ENCODE data around the gene HLA-F.
A peak's percentile ranks its signal among the peaks of the same experiment; 100 is the strongest.

HLA-F gene

DNA sequence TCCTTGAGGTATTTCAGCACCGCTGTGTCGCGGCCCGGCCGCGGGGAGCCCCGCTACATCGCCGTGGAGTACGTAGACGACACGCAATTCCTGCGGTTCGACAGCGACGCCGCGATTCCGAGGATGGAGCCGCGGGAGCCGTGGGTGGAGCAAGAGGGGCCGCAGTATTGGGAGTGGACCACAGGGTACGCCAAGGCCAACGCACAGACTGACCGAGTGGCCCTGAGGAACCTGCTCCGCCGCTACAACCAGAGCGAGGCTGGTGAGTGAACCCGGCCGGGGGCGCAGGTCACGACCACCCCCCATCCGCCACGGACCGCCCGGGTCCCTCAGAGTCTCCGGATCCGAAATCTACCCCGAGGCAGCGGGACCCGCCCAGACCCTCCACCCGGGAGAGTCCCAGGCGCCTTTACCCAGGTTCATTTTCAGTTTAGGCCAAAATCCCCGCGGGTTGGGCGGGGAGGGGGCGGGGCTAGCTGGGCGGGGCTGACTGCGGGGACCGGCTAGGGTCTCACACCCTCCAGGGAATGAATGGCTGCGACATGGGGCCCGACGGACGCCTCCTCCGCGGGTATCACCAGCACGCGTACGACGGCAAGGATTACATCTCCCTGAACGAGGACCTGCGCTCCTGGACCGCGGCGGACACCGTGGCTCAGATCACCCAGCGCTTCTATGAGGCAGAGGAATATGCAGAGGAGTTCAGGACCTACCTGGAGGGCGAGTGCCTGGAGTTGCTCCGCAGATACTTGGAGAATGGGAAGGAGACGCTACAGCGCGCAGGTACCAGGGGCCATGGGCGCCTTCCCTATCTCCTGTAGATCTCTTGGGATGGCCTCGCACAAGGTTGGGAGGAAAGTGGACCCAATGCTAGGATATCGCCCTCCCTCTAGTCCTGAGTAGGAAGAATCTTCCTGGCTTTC is 693 bp downstream of the HLA-F start:
- peak; percentile 37 to 62 (median 51) for DNase-seq (ENCODE audit: low read depth in 2 of 3, low spot score in 2 of 3)

DNA sequence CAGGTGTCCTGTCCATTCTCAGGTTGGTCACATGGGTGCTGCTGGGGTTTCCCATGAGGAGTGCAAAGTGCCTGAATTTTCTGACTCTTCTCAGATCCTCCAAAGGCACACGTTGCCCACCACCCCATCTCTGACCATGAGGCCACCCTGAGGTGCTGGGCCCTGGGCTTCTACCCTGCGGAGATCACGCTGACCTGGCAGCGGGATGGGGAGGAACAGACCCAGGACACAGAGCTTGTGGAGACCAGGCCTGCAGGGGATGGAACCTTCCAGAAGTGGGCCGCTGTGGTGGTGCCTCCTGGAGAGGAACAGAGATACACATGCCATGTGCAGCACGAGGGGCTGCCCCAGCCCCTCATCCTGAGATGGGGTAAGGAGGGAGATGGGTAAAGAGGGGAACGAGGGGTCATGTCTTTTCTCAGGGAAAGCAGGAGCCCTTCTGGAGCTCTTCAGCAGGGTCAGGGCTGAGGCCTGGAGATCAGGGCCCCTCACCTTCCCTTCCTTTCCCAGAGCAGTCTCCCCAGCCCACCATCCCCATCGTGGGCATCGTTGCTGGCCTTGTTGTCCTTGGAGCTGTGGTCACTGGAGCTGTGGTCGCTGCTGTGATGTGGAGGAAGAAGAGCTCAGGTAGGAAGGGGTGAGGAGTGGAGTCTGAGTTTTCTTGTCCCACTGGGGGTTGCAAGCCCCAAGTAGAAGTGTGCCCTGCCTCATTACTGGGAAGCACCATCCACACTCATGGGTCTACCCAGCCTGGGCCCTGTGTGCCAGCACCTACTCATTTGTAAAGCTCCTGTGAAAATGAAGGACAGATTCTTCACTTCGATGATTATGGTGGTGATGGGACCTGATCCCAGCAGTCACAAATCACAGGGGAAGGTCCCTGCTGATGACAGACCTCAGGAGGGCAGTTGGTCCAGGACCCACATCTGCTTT is 2.0 kb downstream of the HLA-F start:
- DNase-seq (ENCODE audit: low read depth in 2 of 3, low spot score in 2 of 3), result no peak

DNA sequence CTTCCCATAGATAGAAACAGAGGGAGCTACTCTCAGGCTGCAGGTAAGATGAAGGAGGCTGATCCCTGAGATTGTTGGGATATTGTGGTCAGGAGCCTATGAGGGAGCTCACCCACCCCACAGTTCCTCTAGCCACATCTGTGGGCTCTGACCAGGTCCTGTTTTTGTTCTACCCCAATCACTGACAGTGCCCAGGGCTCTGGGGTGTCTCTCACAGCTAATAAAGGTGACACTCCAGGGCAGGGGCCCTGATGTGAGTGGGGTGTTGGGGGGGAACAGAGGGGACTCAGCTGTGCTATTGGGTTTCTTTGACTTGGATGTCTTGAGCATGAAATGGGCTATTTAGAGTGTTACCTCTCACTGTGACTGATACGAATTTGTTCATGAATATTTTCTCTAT is 2.8 kb downstream of the HLA-F start:
- no peak for DNase-seq (ENCODE audit: low read depth in 2 of 3, low spot score in 2 of 3)

DNA sequence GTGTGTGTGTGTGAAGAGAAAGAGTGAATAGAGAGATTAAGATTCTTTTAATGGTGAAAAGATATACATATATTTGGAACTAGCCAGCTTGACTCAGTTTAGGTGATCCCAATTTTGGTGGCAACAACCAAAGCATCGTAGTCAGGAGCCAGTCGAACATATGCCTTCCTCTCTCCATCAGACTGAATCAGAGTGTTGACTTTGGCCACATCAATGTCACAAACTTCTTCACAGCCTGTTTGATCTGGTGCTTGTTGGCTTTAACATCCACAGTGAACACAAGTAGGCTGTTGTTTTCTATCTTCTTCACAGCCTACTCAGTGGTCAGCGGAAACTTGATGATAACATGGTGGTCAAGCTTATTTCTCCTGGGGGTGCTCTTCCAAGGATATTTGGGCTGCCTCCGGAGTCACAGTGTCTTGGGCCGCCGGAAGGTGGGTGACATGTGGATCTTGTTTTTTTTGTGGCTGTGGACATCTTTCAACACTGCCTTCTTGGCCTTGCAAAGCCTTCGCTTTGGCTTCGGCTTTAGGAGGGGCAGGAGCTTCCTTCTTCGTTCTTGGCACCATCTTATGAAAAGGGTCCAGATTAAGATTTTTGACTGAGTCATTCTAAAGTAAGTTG is 3.4 kb downstream of the HLA-F start:
- no peak for DNase-seq (ENCODE audit: low read depth in 2 of 3, low spot score in 2 of 3)

DNA sequence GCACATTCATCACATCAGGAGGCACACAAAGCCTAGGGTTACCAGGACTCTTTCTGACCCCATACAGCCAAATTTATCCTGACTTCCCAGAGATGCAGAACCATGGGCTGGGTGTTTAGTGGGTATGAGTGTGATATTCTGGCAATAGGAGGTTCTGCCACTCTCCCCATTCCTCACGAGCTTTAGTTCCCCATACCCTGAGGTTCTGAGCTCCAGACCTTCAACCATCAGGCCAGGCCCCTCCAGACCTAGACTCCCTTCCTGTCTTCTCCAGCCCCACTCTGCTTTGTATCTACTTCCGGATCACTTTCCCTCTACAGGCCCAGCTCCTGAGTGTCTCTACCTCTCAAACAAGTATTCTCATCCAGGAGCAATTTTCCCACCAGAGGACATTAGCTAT is 4.4 kb downstream of the HLA-F start:
- no peak for DNase-seq (ENCODE audit: low read depth in 2 of 3, low spot score in 2 of 3)

DNA sequence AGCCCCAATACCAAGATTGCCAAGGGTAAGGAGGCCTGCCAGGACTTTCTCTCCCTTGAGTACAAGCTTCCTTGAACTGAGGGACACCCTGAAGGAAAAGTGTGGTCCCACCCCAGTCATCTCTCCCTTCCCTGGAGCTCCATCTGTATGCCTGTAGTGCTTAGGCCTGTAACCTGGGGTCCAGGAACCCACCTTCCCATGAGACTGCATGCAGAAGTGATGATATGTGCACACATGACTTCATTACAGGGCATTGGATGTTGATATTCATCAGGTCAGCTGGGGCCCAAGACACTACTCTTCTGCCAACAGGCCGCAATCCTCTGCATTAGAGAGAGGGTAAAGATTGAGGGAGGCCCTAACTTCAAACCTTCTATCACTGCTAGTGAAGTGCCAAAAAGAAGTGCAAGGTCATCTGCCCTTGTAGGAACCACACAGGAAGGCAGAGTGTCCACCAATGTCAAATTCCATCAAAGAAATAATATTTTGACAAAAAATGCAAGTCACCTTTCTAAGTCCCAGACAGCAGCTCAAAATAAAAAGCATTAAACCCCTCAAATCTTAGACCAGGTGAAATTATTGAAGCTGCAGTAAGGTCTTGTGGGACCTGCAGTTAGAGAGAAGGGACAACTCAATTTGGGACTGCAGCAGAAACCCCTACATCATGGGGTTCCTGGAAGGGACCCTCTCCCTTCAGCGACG is 5.1 kb downstream of the HLA-F start:
- no peak for DNase-seq (ENCODE audit: low read depth in 2 of 3, low spot score in 2 of 3)

DNA sequence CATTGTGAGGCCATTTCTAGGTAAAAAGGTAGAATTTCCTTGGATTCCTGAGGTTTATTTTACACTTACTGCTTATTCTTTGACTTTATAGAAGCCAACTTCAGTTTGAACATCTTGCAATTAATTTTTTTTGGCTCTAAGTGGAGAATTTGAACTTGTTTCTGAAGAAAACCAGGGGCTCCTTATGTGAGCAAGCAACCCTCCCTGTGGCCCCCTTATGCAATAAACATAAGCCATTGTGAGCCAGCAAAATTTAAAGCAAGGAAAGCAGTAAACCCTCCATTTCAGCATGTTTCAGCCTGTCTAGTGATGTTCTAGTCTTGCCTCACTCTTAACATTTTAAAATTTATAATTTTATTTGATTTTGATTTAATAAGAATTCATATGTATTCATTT is 5.6 kb downstream of the HLA-F start:
- DNase-seq (ENCODE audit: low read depth in 2 of 3, low spot score in 2 of 3), result no peak

DNA sequence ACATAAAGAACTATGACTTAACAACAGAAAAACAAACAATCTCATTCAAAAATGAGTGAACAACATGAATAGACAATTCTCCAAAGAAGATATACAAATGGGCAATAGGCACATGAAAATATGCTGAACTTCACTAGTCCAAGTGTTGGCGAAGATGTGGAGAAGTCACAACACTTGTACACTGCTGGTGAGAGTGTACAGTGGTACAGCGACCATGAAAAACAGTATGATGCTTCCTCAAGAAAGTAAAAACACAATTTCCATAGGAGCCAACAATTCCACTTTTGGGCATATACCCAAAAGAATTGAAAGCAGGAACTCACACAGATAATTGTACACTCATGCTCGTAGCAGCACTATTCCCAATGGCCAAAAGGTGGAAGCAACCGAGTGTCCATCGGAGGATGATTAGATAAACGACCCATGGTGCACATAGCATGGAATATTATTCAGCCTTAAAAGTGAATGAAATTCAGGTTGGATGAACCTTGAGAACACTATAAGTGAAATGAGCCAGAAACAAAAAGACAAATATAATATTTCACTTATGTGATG is 6.6 kb downstream of the HLA-F start:
- no peak for DNase-seq (ENCODE audit: low read depth in 2 of 3, low spot score in 2 of 3)

DNA sequence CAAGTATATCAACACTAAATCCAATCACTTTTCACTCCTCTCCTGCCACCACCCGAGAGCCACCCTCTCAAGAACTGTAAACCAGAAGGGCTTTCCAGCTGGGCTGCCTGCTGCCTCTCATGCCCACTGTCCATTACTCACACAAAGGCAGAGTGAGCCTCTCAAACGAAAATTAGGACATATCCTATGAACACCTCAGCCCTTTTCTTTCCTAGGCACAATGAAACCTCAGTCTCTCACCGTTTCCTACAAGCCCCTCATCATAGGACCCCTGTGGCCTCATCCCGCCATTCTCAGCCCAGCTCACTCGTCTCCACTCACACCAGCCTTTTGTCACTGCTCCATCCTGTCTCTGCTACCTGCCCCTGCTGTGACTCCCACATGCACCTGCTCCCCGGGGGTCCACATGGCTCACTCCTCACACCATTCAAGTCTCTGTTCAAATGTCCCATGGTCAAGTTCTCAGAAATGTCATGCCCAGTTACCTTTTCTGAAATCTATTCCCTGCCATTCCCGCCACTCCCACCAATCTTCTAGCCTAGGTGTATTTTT is 7.4 kb downstream of the HLA-F start:
- no peak for DNase-seq (ENCODE audit: low read depth in 2 of 3, low spot score in 2 of 3)

DNA sequence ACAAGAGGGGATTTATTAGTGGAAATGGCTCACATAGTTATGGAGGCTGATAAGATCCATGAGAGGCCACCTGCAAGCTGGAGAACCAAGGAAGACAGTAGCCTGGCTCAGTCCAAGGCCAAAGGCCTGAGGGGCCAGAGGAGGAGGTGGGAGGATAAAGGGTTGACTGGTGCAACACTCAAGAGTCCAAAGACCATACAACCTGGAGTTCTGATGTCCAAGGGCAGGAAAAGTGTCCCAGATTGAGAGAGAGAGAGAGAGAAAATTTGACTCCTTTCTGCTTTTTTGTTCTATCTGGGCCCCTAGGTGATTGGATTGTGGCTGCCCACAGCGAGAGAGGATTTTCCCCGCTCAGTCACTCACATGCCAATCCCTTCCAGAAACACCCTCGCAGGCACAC is 8.0 kb downstream of the HLA-F start:
- DNase-seq (ENCODE audit: low read depth in 2 of 3, low spot score in 2 of 3), result no peak

DNA sequence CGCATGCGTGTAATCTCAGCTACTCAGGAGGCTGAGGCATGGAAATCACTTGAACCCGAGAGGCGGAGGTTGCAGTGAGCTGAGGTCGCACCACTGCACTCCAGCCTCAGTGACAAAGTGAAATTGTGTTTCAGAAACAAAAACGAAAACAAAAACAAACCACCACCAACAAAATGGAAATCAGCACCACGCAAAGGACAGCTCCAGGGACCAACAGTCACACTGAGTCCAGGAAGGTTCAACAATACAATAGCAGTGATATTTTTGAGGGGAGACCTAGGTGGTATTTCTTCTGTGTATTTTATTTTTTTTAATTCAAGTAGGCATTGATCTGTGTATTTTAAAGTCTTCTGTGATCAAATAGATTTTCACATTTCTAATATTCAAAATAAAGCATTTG is 9.8 kb downstream of the HLA-F start:
- no peak for DNase-seq (ENCODE audit: low read depth in 2 of 3, low spot score in 2 of 3)

DNA sequence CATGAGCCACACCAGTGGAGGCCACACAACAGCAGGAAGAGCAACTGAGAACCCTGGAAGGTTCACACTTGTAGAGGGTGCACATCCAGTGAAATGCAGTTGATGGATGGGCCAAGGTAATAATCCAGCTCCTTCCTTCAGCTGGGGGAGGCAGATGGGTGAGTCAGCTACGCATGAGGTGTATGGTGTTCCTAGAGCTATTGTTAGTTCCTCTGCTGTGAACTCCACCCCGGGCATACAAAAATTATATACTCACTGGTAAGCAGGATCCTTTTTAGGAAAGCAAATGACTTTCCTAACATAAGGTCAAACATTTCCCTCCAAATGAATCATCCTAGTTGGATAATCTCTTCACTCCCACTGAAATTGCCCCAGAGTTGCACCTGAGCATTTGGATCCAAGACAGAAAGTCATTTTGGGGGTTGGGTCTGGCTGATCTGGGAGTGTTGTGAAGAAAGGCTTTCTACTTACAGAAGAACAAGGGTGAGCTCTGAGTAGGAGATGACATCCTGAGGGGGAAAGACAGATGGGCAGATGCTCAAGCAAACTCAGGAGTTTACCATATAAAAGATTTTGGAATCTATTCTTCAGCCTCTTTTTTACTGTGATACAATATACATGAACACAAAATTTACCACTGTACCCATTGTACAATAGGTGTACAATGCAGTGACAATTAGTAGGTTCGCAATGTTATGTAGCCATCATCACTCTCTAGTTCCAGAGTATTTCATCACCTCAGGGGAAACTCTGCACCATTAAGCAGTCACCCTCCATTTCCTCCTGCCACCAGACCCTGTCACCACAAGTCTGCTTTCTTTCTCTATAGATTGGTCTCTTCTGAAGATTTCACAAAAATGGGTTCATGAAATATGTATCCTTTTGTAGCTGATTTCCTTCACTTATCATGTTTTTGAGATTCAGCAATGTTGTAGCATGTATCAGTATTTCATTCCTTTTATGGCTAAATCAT is 11.1 kb downstream of the HLA-F start:
- DNase-seq (ENCODE audit: low read depth in 2 of 3, low spot score in 2 of 3), result no peak

DNA sequence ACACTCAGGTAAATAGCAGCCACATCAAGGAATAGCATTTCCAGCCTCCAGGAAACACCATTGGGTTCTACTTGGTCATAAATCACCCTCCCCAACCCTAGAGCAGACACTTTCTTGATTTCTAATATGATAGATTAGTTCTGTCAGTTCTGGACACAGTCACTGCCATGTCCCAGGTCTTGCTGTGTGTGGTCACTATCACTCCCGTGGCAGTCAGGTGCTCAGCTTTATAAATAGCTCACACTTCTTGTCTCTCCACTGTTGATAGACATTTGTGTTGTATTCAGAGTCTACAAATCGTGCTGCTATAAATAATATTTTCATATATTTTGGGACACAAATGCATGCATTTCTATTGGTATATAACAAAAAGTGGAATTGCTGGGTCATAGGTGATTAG is 13.3 kb downstream of the HLA-F start:
- DNase-seq (ENCODE audit: low read depth in 2 of 3, low spot score in 2 of 3), result no peak

DNA sequence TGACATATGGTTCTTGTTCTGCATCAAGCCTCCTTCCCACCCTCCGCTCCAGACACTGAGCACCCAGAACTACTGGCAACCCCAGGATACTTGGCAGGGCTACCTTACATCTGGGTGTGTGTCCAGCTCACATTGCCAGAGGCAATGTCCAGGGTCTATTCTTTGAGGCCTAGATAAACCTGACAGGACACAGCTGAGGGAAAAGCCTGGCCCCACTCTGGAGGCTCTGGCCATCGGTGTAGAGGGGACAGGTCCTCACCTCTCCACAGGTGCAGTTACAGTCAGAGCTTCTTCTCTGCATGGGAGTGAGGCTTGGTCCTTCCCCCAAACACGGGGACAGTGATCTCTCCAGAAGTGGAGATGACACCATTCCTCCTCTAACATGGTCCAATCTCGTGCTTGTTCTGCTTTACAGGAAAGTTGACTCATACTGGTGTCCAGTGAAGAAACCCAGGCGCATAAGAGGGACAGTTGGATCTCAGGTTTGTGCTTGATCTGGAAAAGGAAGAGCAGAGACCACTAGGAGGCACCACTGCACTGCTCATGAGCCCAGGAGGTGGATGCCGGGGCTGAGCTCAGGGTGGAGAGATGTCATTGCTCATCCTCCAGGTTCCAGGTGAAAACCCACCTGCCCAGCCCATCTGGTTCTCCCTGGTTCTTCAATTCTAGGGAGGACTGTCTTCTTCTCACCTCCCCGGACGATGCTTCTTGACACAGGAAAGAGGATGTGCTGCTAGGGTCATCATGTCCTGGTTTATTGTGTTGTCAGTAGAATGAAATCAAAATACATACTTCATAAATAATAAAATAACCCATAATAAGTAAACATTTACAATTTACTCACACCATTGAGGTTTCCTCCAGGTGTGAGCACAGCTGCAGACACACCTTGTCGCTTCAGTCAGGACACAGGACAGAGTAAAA is 14.7 kb downstream of the HLA-F start:
- peak in 1 of 3 experiments; percentile 40 for DNase-seq (ENCODE audit: low read depth in 2 of 3, low spot score in 2 of 3)

DNA sequence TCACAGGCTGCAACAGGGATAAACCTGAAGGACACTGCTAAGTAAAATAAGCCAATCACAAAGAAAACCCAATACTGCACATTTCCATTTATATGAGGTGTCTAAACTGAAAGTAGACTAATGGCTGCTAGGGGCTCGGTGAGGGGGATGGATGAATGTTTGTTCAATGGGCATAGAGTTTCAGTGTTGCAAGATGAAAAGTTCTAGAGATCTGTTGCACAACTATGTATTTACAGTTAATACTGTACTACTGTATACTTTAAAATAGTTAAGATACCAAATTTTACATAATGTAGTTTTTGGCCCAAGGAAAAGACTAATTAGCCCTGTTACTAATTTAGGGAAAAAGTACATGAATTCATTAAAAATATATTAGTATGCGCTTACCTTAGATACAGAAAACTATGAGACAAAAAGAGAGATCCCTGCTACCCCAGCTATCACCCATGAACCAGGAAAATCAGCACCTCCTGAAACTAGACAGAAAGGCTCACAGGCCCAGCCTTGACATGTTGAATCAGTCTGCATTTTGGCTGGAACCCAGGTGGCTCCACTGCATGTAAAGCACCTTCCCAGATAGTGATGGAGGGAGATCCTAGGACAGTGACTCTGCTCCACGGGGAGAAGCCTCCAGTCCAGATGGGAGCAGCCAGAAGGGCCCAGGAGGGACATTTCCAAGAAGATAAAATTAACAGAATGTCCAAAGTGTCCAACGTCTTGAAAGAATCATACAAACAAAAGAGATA is 16.1 kb downstream of the HLA-F start:
- DNase-seq (ENCODE audit: low read depth in 2 of 3, low spot score in 2 of 3), result no peak

DNA sequence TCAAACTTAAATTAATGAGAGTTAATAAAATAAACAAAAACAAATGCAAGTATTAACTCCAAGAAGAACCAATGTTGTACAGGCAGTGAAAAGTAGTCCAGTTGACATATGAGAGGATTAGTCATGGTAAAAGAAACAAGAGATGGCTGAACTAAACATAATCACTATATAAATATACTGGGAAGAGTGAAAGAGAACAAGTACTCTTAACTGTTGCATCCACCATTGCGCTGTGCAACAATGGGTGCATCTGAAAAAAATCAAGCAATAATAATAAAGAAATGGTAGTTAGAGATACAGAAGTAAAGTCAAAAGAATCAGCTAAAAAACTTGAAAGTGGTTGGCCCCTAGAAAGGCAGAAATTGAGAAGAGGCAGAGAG is 16.6 kb downstream of the HLA-F start:
- DNase-seq (ENCODE audit: low read depth in 2 of 3, low spot score in 2 of 3), result no peak

DNA sequence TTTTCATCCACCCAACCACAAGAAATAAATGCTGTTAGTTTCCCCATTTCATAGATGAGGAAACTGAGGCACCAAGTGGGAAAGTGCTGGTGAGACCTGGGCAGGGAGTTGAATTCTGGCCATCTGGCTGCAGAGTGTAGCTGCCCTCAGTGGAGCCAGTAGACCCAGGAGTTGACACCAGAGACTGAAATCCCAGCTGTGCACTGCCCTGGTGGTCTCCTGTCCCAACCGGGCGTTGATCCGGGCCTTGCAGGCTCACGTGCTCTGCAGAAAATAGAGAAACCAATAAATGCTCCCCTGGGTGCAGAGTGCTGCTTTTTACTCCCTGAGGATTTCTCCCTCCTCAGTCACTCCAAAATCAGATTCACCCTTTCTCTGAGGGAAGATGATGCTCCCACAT is 18.4 kb downstream of the HLA-F start:
- no peak for DNase-seq (ENCODE audit: low read depth in 2 of 3, low spot score in 2 of 3)

DNA sequence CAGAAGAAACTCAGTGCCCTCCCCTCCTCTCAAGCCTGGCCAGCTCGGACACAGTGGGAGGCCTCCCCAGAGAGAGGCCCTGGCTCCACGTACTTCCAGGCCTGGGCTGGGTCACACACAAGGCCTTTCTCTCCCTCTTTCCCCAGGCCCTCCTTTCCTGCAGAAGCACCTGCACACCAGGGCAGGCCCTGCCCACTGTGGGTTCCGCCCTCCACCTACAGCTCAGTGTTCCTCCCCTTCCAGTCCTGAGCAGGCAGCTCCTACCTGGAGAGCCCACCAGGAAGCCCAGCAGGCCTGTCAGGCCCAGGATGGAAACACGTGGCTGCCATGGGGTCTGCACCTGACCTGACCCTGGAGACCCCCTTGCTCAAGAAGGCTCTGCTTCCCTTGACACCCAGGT is 18.9 kb downstream of the HLA-F start:
- no peak for DNase-seq (ENCODE audit: low read depth in 2 of 3, low spot score in 2 of 3)
